WI38 (cell line): ENCODE measurements around the gene SNPH.

Experiments used
- H3K4me3 ChIP-seq: 2 replicates; pipeline ENCODE4 v1.5.1; 2011; ENCODE audit warnings: low read depth, mild to moderate bottlenecking, control low read depth, low read length
- CTCF ChIP-seq: IDR thresholded peaks from 2 replicates; pipeline ENCODE4 v1.5.1; 2012; ENCODE audit warnings: low read depth, mild to moderate bottlenecking, control low read depth, low read length

SNPH gene

GRCh38 chr20:1319051-1319450, 53.0 kb downstream of the SNPH start:
- no peak for TF ChIP-seq CTCF
- H3K4me3 ChIP-seq, result no peak overlapping the region

DNA sequence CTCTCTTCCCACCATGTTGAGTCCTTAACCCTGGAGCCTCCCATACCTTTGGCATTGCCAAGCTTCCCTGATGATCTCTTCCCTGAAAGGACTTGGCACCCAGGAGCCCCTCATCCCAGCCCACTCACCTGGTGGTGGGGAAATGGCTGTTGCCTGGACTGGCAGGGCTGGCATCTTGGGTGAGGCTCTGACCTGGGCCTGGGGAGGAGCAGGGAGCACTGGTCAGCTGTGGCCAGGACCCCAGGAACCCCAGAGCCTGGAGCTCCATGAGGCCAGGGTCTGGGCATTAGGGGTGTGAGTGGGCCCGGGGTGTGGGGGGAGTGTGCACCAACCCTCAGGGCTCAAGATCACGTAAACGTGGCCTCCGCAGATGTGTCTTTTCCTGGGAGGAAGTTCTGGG, 53.4 kb downstream of the SNPH start:
- TF ChIP-seq CTCF, result no peak
- no peak overlapping the region for H3K4me3 ChIP-seq

DNA sequence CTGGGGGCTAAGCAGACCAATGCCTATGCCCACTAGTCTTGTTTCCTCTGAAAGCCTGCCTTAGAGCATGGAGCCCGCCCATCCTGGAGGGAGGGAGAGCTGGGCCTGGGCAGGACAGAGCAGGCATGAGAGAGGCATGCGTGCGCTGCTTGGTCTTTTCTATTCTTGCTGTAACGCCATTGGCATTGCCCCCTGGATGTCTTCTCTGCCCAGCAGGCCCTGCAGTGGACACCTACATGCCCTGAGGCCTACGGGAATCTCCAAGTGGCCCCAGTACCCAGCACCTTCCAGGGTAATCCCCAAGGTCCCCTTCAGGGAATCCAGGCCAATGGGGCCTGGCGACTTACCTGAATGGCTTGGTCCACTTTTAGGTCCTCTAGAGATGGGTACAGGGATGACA, 53.9 kb downstream of the SNPH start:
- no peak overlapping the region for H3K4me3 ChIP-seq
- no peak for TF ChIP-seq CTCF

DNA sequence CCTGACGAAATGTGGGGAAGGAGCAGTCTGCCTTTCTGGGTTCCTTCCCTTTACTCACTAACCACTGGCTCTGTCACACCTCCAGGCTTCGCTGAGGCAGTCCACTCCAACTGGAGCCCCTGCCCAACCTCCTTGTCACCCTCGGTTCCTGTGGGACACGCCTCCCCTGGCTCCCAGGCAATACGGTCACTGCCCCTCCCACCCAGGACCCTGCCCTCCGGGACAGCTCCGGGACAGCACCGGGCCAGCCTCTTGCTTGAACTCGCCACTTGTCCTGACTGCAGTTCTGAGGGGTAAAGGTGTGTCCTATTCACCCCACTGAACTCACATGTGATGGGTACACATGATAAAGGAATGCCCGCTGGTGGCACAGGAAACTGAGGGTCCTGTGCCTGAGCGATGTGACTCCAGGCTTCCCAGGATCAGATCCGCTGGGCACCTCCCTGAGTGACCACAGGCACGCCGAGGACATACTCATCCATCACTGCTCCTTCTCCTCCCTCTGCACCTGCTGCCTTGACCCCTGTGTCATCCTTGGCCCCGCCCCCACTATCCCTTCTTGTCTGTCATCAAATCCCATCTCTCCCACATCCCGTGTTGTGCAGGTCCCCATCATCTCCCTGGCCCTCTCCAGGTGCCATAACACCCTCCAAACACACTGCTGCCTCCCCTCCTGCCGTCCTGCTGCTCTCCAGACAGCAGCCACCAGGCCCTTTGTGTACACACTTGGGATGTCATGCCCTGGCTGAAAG, 55.0 kb downstream of the SNPH start:
- no peak for TF ChIP-seq CTCF
- H3K4me3 ChIP-seq, result no peak overlapping the region

- no peak for TF ChIP-seq CTCF
- no peak overlapping the region for H3K4me3 ChIP-seq
Observed at GRCh38 chr20:1321654-1321939, 55.5 kb downstream of the SNPH start.

GRCh38 chr20:1322511-1323245, 56.6 kb downstream of the SNPH start:
- no peak for TF ChIP-seq CTCF
- H3K4me3 ChIP-seq, result no peak overlapping the region

DNA sequence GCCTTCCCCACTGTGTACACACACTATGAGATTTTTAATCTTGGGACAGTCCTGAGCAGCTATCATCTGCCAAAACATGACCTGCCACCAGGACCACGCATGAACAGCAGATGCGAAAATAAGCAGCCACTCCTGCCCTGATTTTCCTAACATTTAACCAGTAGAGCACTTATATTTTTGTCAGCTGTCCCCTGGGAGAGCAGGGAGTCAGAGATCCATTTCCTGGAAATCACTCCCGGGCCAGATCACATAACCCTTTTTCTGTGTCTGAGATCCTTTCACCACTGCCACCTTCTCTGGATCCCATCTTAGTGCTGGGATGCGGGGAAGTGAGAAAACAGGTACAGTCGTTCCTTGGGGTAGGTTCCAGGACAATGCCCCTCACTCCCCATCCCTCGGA, 57.2 kb downstream of the SNPH start:
- H3K4me3 ChIP-seq, result no peak overlapping the region
- no peak for TF ChIP-seq CTCF
